ENCODE results near the gene PEA15. TPM values are rescaled to one million over a fixed set of nuclear protein-coding genes. Genes with fewer than 3 reads are reported as not detected.

Gene PEA15
- total and polyA plus RNA-seq, 2 experiments from 2014 or later = 368 to 638 TPM

GRCh38 chr1:160238408-160238807 is 33.2 kb downstream of the PEA15 start:
- H3K27ac ChIP-seq = no peak overlapping the region
- DNase-seq = no peak
- H3K4me3 ChIP-seq = no peak overlapping the region
- peaks cover 23% of the 10 kb centered on the region for H3K79me2 ChIP-seq (ENCODE audit: insufficient read depth)
- no peaks in the 10 kb centered on the region for H3K9me2 ChIP-seq (ENCODE audit: insufficient read depth)
- no peak overlapping the region for H3K4me2 ChIP-seq (ENCODE audit: unreplicated experiment)
- no peak overlapping the region for H2AFZ ChIP-seq
- in situ Hi-C loops (cut with MboI) = no loop called here
- no peak for TF ChIP-seq EZH2 (IDR thresholded peaks at IDR 0.05; ENCODE audit: insufficient read depth, poor library complexity, severe bottlenecking)
- TF ChIP-seq EZH2phosphoT487 (IDR thresholded peaks at IDR 0.05; ENCODE audit: insufficient read depth, low read depth) = no peak
- no peak overlapping the region for H3K9ac ChIP-seq
- H3F3A ChIP-seq (ENCODE audit: insufficient read depth) = no peaks in the 10 kb centered on the region
- WGBS, 2 experiments (ENCODE audit: low coverage in 1 of 2, low lambda C conversion rate in 2 of 2, missing lambda C conversion rate in 2 of 2) = 84 to 89% methylated on average over 5 of the region's 5 CpGs
- H3K36me3 ChIP-seq (ENCODE audit: low read depth) = peaks cover 45% of the 10 kb centered on the region
- no peaks in the 10 kb centered on the region for H4K20me1 ChIP-seq (ENCODE audit: insufficient read depth)
- H3K27me3 ChIP-seq (replicated peaks; ENCODE audit: insufficient read depth) = no peaks in the 10 kb centered on the region
- no peaks in the 10 kb centered on the region for H3K9me3 ChIP-seq (ENCODE audit: low read depth)
- no peaks in the 10 kb centered on the region for H3K4me1 ChIP-seq (ENCODE audit: insufficient read depth)

GRCh38 chr1:160239582-160240299 is 34.6 kb downstream of the PEA15 start:
- Histone ChIP-seq H3K27ac (no peak overlapping the region), H3K36me3 (ENCODE audit: low read depth) (peaks cover 45% of the 10 kb centered on the region), H3K9me2 (ENCODE audit: insufficient read depth) (no peaks in the 10 kb centered on the region), H3F3A (ENCODE audit: insufficient read depth) (no peaks in the 10 kb centered on the region), H3K4me1 (ENCODE audit: insufficient read depth) (no peaks in the 10 kb centered on the region), H3K27me3 (replicated peaks; ENCODE audit: insufficient read depth) (no peaks in the 10 kb centered on the region), H3K9ac (no peak overlapping the region), H4K20me1 (ENCODE audit: insufficient read depth) (no peaks in the 10 kb centered on the region), H2AFZ (no peak overlapping the region), H3K4me3 (no peak overlapping the region), H3K4me2 (ENCODE audit: unreplicated experiment) (no peak overlapping the region), H3K79me2 (ENCODE audit: insufficient read depth) (peaks cover 34% of the 10 kb centered on the region), H3K9me3 (ENCODE audit: low read depth) (no peaks in the 10 kb centered on the region)
- in situ Hi-C loops (cut with MboI) = no loop called here
- 92 to 94% methylated on average over 24 of the region's 24 CpGs for WGBS, 2 experiments (ENCODE audit: low coverage in 1 of 2, low lambda C conversion rate in 2 of 2, missing lambda C conversion rate in 2 of 2)
- no peak for DNase-seq
- TF ChIP-seq EZH2 (IDR thresholded peaks at IDR 0.05; ENCODE audit: insufficient read depth, poor library complexity, severe bottlenecking) (no peak), EZH2phosphoT487 (IDR thresholded peaks at IDR 0.05; ENCODE audit: insufficient read depth, low read depth) (no peak)

GRCh38 chr1:160243767-160244166 is 38.6 kb downstream of the PEA15 start:
- Histone ChIP-seq H3K4me3 (no peak overlapping the region), H3K27me3 (replicated peaks; ENCODE audit: insufficient read depth) (no peaks in the 10 kb centered on the region), H3K4me1 (ENCODE audit: insufficient read depth) (no peaks in the 10 kb centered on the region), H3K9ac (no peak overlapping the region), H3K79me2 (ENCODE audit: insufficient read depth) (peaks cover 75% of the 10 kb centered on the region), H3K9me3 (ENCODE audit: low read depth) (no peaks in the 10 kb centered on the region), H3F3A (ENCODE audit: insufficient read depth) (no peaks in the 10 kb centered on the region), H3K36me3 (ENCODE audit: low read depth) (peaks cover 15% of the 10 kb centered on the region), H3K9me2 (ENCODE audit: insufficient read depth) (no peaks in the 10 kb centered on the region), H3K4me2 (ENCODE audit: unreplicated experiment) (no peak overlapping the region), H4K20me1 (ENCODE audit: insufficient read depth) (no peaks in the 10 kb centered on the region; the same call in 1 of the 2 replicates), H2AFZ (no peak overlapping the region), H3K27ac (no peak overlapping the region)
- in situ Hi-C loops (cut with MboI) = no loop called here
- TF ChIP-seq EZH2 (IDR thresholded peaks at IDR 0.05; ENCODE audit: insufficient read depth, poor library complexity, severe bottlenecking) = no peak
- no peak for TF ChIP-seq EZH2phosphoT487 (IDR thresholded peaks at IDR 0.05; ENCODE audit: insufficient read depth, low read depth)
- no peak for DNase-seq

- Histone ChIP-seq H3K9ac (no peak overlapping the region), H3K9me3 (ENCODE audit: low read depth) (no peaks in the 10 kb centered on the region), H3K4me3 (no peak overlapping the region), H3K4me2 (ENCODE audit: unreplicated experiment) (no peak overlapping the region), H3K27ac (no peak overlapping the region), H3F3A (ENCODE audit: insufficient read depth) (no peaks in the 10 kb centered on the region), H2AFZ (no peak overlapping the region), H3K27me3 (replicated peaks; ENCODE audit: insufficient read depth) (no peaks in the 10 kb centered on the region), H3K4me1 (ENCODE audit: insufficient read depth) (no peaks in the 10 kb centered on the region), H3K9me2 (ENCODE audit: insufficient read depth) (no peaks in the 10 kb centered on the region), H4K20me1 (ENCODE audit: insufficient read depth) (no peaks in the 10 kb centered on the region; the same call in 1 of the 2 replicates), H3K79me2 (ENCODE audit: insufficient read depth) (peaks cover 79% of the 10 kb centered on the region), H3K36me3 (ENCODE audit: low read depth) (peaks cover 11% of the 10 kb centered on the region)
- DNase-seq = no peak
- in situ Hi-C loops (cut with MboI) = no loop called here
- no peak for TF ChIP-seq EZH2phosphoT487 (IDR thresholded peaks at IDR 0.05; ENCODE audit: insufficient read depth, low read depth)
- no peak for TF ChIP-seq EZH2 (IDR thresholded peaks at IDR 0.05; ENCODE audit: insufficient read depth, poor library complexity, severe bottlenecking)
- 100% methylated on average over 1 of the region's 1 CpG for WGBS, 2 experiments (ENCODE audit: low coverage in 1 of 2, low lambda C conversion rate in 2 of 2, missing lambda C conversion rate in 2 of 2)
Observed at GRCh38 chr1:160244209-160244608, 39.0 kb downstream of the PEA15 start.

All from GM23248 (cell line).